ENCODE data around the gene GM2A.
"Not testable (repeated sequence)": the region's sequence is repeated elsewhere in the genome, so short reads cannot be mapped to it uniquely, and the experiment has no call there.

The GM2A gene

DNA sequence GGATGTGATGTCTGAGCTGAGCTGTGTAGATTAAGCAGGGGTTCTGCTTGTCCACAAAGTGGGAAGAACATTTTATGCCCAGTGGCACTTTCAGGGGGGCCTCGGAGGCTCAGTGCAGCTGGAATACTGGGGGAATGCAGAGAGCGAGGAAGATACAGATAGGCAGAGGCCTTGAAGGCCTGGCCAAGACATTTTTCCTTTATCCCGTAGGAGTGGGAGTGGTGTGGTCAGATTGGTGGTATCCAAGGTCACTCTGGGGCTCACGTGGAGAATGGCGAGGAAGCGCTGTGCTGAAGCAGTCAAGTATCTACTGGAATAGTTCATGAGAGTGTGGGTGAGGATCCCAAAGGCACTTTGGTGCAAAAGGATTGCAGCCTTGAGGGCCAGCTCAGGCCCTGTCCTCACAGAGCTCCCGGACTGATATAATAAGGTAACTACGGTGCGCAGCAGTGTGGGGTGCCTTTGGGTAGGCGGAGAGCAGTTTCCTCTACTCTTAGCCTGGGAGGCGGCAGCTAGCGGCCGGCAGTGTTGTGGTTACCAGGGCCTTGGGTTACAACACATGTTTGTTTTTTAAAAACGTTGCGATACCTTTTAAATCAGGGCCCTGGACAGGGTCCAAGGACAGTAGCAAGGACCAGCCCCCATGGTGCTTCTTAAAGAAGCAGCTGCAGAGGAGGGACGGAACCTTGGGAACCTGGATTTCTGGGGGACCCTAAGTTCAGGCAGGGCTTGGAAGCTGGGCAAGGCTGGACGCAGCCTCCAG is 18.3 kb upstream of the GM2A start:
- TF ChIP-seq, protein P1, sequence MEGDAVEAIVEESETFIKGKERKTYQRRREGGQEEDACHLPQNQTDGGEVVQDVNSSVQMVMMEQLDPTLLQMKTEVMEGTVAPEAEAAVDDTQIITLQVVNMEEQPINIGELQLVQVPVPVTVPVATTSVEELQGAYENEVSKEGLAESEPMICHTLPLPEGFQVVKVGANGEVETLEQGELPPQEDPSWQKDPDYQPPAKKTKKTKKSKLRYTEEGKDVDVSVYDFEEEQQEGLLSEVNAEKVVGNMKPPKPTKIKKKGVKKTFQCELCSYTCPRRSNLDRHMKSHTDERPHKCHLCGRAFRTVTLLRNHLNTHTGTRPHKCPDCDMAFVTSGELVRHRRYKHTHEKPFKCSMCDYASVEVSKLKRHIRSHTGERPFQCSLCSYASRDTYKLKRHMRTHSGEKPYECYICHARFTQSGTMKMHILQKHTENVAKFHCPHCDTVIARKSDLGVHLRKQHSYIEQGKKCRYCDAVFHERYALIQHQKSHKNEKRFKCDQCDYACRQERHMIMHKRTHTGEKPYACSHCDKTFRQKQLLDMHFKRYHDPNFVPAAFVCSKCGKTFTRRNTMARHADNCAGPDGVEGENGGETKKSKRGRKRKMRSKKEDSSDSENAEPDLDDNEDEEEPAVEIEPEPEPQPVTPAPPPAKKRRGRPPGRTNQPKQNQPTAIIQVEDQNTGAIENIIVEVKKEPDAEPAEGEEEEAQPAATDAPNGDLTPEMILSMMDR (IDR thresholded peaks at IDR 0.05; ENCODE audit: low read depth, low read length), result no peak
- H3K4me3 ChIP-seq (ENCODE audit: low read depth, low read length), result no peak overlapping the region
- in situ Hi-C loops (cut with HindIII; ENCODE audit: low sequenced_read_pairs), result no loop called here
- DNase-seq (ENCODE audit: low read depth, low spot score), result peak; percentile 50

DNA sequence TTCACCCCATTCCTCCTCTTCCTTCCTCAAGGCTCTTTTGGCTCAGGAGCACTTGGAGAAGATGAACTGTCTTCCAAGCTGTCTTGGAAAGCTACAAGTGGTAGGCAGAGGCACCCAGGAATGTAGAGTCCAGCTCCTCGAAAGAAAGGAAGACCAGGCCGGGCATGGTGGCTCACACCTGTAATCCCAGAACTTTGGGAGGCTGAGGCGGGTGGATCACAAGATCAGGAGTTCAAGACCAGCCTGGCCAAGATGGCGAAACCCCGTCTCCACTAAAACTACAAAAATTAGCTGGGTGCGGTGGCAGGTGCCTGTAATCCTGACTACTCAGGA is 17.8 kb upstream of the GM2A start:
- H3K4me3 ChIP-seq (ENCODE audit: low read depth, low read length); in situ Hi-C loops (cut with HindIII; ENCODE audit: low sequenced_read_pairs); DNase-seq (ENCODE audit: low read depth, low spot score): not testable (repeated sequence)

- DNase-seq (ENCODE audit: low read depth, low spot score), result no peak
- in situ Hi-C loops (cut with HindIII; ENCODE audit: low sequenced_read_pairs), result no loop called here
- H3K4me3 ChIP-seq (ENCODE audit: low read depth, low read length), result no peak overlapping the region
- TF ChIP-seq, protein P1 (IDR thresholded peaks at IDR 0.05; ENCODE audit: low read depth, low read length), result no peak
Measured at GRCh38 chr5:151236888-151237287, 16.1 kb upstream of the GM2A start.

- DNase-seq (ENCODE audit: low read depth, low spot score), result no peak
- in situ Hi-C loops (cut with HindIII; ENCODE audit: low sequenced_read_pairs), result no loop called here
- TF ChIP-seq, protein P1 (IDR thresholded peaks at IDR 0.05; ENCODE audit: low read depth, low read length), result no peak
- no peak overlapping the region for H3K4me3 ChIP-seq (ENCODE audit: low read depth, low read length)
Measured at GRCh38 chr5:151237685-151238084, 15.3 kb upstream of the GM2A start.

GRCh38 chr5:151238303-151238741 is 14.7 kb upstream of the GM2A start:
- DNase-seq (ENCODE audit: low read depth, low spot score), result no peak
- TF ChIP-seq, protein P1 (IDR thresholded peaks at IDR 0.05; ENCODE audit: low read depth, low read length), result no peak

DNA sequence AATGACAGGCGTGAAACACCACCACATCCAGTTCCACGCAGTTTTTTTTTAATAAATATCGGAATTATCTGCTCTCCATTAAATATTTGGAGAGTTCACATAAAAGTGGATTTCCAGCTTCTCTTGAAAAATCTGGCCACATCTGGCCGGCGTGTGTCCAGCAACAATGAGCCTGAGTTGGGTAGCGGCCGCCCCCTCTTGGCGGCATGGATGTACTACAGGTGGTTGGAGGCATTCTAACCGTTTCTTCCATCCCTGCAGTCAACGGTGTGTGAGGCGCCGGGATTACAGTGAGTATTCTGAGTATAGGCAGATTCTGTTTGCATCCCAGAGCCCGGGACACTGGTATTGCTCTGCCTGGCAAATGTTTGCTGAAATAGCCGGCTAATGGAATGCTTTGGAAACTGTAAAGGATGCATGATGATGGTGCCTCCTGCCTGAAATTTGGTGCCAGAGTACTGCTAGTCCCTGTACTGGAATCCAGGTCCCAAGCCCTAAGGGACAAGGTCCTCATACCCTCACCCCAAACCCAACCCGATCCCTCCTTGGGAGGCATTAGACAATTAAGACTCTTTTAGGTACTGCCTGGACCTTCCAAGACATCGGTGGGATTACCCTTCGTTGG is 13.6 kb upstream of the GM2A start:
- in situ Hi-C loops (cut with HindIII; ENCODE audit: low sequenced_read_pairs), result no loop called here
- TF ChIP-seq, protein P1 (IDR thresholded peaks at IDR 0.05; ENCODE audit: low read depth, low read length), result peak; percentile 91
- H3K4me3 ChIP-seq (ENCODE audit: low read depth, low read length), result no peak overlapping the region
- DNase-seq (ENCODE audit: low read depth, low spot score), result peak; percentile 69

More at GRCh38 chr5:151238303-151238741, 14.7 kb upstream of the GM2A start:
- in situ Hi-C loops (cut with HindIII; ENCODE audit: low sequenced_read_pairs), result no loop called here
- H3K4me3 ChIP-seq (ENCODE audit: low read depth, low read length), result no peak overlapping the region

GRCh38 chr5:151240268-151240835 is 12.6 kb upstream of the GM2A start:
- DNase-seq (ENCODE audit: low read depth, low spot score); in situ Hi-C loops (cut with HindIII; ENCODE audit: low sequenced_read_pairs); H3K4me3 ChIP-seq (ENCODE audit: low read depth, low read length): not testable (repeated sequence)

Measured in astrocyte of the spinal cord (primary cell).